K562 treated with DMSO at 1 percent for 4 hours (cell line): ENCODE measurements around the gene MAP4K1. TPM values are rescaled to one million over a fixed set of nuclear protein-coding genes. Genes with fewer than 3 reads are reported as not detected.

ENCODE experiments used
- total RNA-seq: library from RNA; unstranded; fragments of 300-600 nt; gene quantifications from 2 replicates; pipeline ENCODE4 v1.2.3, GENCODE V29; 2022; ENCODE audit not compliant: insufficient read depth

Gene MAP4K1
- 0.82 and 2.6 TPM in 2 replicates for total RNA-seq

DNA sequence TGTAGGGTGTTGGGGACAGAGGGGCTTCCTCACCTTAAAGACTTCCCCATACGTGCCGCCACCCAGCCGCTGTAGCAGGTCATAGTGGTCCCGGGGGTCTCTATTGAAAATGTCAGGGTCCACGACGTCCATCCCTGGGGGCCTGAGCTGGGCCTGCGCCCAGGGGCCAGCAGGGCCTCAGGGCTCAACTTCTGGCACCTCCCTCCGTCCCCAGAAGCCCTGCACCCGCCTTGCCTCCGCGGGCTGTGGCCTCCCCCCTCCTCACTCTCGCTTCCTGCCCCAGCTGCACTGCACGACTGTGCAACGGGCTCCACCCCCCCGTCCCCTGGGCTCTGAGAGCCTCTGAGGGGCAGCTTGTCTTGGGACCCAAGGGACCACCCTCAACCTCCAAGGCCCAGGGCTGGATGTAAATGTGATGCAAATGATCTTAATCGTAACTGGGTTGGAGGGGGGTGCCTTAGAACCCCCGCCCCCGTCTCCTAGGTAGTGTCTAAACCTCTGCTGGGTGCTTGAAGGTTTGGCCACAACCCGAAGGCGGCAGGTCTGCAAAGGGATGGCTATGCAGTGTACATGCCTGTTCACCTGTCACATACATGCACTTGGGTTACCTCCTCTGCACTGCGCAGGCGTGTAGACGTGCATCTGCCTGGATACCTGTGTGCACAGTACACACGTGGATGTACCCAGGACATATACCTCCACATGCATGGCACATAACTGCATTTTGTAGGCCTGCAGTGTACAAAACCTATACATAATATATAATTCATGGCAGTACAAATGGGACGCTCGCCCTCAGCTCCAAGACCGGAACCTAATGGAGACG, at the start of gene MAP4K1:
MAP4K1 (minus strand) TSS at position 190 of the 826 bp plus-strand sequence; CDS start at position 132, 58 bp downstream.

GRCh38 chr19:38647368-38647965, 29.7 kb upstream of the MAP4K1 start, which contains the start of gene ACTN4:
Gene ACTN4, plus strand, starts transcription at chr19:38647649. Its CDS starts 97 bp downstream, at chr19:38647746.

DNA sequence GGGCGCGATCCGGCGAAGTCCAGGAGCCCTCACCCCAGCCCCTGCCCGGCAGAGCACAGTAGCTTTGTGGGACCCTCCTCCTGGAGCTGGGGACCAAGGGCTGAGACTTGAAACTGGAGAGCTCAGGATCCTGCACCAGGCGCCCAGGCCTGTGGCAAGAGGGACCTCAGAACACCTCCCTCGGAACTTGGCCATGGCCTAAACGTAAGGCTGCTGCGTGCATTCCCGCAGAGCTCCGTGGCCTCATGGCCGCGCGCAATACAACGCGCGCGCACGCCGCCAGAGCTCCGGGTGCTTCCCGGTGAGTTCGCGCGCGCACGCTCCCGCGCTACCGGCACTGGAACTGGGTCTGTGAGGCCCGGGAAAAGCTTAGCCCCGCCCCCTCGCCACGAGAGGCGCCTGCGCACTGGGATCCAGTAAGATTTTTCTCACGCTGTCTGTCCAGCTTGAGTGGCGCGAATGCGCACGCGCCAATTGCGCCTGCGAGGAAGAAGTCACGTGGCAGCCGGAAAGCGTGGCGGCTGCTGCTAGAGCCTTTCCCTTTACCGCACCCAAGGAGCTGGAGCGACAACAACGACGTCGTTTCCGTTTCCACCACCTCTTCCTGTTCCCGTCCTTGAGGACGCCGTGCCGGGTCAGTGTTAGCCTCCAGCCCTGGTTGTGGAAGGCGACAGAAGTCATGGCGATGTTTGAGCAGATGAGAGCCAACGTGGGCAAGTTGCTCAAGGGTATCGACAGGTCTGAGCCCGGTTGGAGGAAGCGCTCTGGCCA, 1.0 kb upstream of the MAP4K1 start, which contains the start of gene EIF3K:
EIF3K (plus strand) TSS at position 599 of the 771 bp plus-strand sequence; CDS start at position 680, 81 bp downstream.

Other genes starting within 250 kb of the MAP4K1 start
- 380 and 446 TPM in 2 replicates for gene PSMD8, start 243.4 kb downstream of the MAP4K1 start, total RNA-seq
- 3.0 and 3.6 TPM in 2 replicates for gene GGN, start 229.9 kb downstream of the MAP4K1 start, total RNA-seq
- 0.48 and 1.3 TPM in 2 replicates for gene SPRED3, start 229.3 kb downstream of the MAP4K1 start, total RNA-seq
- gene FAM98C, start 214.9 kb downstream of the MAP4K1 start, total RNA-seq, result 21.1 and 31.7 TPM in 2 replicates
- 20.3 and 24.4 TPM in 2 replicates for gene RASGRP4, start 191.7 kb downstream of the MAP4K1 start, total RNA-seq
- gene RYR1, start 184.3 kb downstream of the MAP4K1 start, total RNA-seq, result 2.2 and 8.6 TPM in 2 replicates
- gene EIF3K, start 1.2 kb upstream of the MAP4K1 start, total RNA-seq, result 631 and 662 TPM in 2 replicates
- gene ACTN4, start 29.7 kb upstream of the MAP4K1 start, total RNA-seq, result 322 and 331 TPM in 2 replicates
- 1.3 TPM in 1 of 2 replicates, not detected in the other for gene CAPN12, start 126.5 kb upstream of the MAP4K1 start, total RNA-seq
- not detected in 2 replicates for gene LGALS7, start 155.6 kb upstream of the MAP4K1 start, total RNA-seq
- not detected in 2 replicates for gene LGALS7B, start 171.2 kb upstream of the MAP4K1 start, total RNA-seq
- 1.7 and 3.3 TPM in 2 replicates for gene LGALS4, start 195.0 kb upstream of the MAP4K1 start, total RNA-seq
- 280 and 332 TPM in 2 replicates for gene ECH1, start 213.8 kb upstream of the MAP4K1 start, total RNA-seq
- 303 and 331 TPM in 2 replicates for gene HNRNPL, start 232.0 kb upstream of the MAP4K1 start, total RNA-seq